Activated CD4-positive, alpha-beta memory T cell treated with anti-CD3 and anti-CD28 coated beads for 36 hours (primary cell): Measurements from ENCODE around the gene ZNF256. TPM values are rescaled to one million over a fixed set of nuclear protein-coding genes. Genes with fewer than 3 reads are reported as not detected.

Experiments
- CTCF ChIA-PET: fragments of 350-600 bp; sonication (Branson Sonifier 250); formaldehyde crosslinking; loops from one replicate; lab custom pipeline; 2021; ENCODE audit warnings: antibody characterized with exemption, inconsistent platforms; lab: Charles Lee
- POLR2A ChIA-PET: fragments of 350-600 bp; sonication (Branson Sonifier 250); formaldehyde crosslinking; loops from one replicate; lab custom pipeline; 2021; ENCODE audit warnings: antibody characterized with exemption; lab: Charles Lee
- DNase-seq: peaks from one replicate; pipeline ENCODE4 v3.0.0-alpha.2; 2020
- H3K27ac Mint-ChIP-seq: one replicate; pipeline ENCODE4 v1.8.0; 2021; ENCODE audit warnings: mixed read lengths
- H3K27me3 Mint-ChIP-seq: one replicate; pipeline ENCODE4 v1.8.0; 2021; ENCODE audit warnings: mixed read lengths
- H3K36me3 Mint-ChIP-seq: one replicate; pipeline ENCODE4 v1.8.0; 2021; ENCODE audit warnings: mixed read lengths
- H3K4me1 Mint-ChIP-seq: one replicate; pipeline ENCODE4 v1.8.0; 2021; ENCODE audit warnings: low read depth, mixed read lengths
- H3K4me3 Mint-ChIP-seq: one replicate; pipeline ENCODE4 v1.8.0; 2021; ENCODE audit warnings: mild to moderate bottlenecking, mixed read lengths
- H3K9me3 Mint-ChIP-seq: one replicate; pipeline ENCODE4 v1.8.0; 2021; ENCODE audit warnings: mixed read lengths
- intact Hi-C: fragments of 100-400 bp; cut with micrococcal nuclease; formaldehyde crosslinking; loops from one replicate; pipeline ENCODE4 v1.15.1; 2023
- total RNA-seq, 2 experiments: library from RNA; stranded (reverse); gene quantifications; one replicate each; pipeline ENCODE4 v1.2.3, GENCODE V29; 2021

ZNF256 gene
- total RNA-seq: 1 to 10 TPM; 3.9 TPM

DNA sequence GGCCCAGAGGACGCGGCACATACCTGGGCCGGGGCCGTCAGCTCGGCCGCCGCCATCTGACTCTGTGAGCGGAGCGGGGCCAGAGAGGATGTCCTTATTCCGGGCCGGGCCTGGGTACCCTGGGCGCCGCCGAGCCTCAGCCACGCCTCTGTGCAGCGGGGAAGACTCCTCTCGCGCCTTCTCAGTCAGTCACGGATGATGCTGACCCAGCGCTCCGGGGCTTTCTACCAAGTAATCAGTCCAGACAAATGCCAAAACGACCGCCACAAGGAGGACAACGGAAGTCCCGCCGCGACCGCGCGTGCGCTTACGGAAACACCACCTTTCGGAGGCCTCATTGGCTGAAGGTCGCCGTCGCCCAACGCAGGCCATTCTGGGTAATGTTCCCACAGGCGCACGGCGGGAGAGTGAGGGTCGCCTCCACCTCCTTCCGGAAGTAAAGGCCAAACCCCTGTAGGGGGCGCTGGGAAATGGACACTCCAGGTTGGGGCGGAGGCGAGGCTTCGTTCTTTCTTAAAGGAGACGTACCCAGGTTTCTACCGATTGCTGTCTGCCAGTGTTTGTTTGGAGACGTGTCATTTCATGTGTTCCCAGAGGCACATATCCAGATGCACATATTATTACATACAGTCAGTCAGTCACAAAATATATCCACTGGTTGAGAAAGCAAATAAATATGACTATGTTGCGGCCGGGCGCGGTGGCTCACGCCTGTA, at the start of gene ZNF256:
TSS of gene ZNF256 (minus strand) at position 288 of the 716 bp plus-strand sequence. CDS start at position 56, 232 bp downstream.
- ChIA-PET CTCF (no interaction called here), POLR2A (no interaction called here)
- peaks cover 52% of the 10 kb centered on the region for H3K9me3 Mint-ChIP-seq
- peak within 1 kb of the TSS; percentile 82 for H3K27ac Mint-ChIP-seq
- peak within 1 kb of the TSS; percentile 94 for H3K4me3 Mint-ChIP-seq
- intact Hi-C loops: loop anchor here (1.0 kb wide), 2 partner anchors 31 to 203 kb away; partner anchors contain the start of genes ZNF329 and ZNF417
- H3K4me1 Mint-ChIP-seq: peaks cover 16% of the 10 kb centered on the region
- no peaks in the 10 kb centered on the region for H3K27me3 Mint-ChIP-seq
- DNase-seq: peak; percentile 94
- peaks cover 45% of the 10 kb centered on the region for H3K36me3 Mint-ChIP-seq

DNA sequence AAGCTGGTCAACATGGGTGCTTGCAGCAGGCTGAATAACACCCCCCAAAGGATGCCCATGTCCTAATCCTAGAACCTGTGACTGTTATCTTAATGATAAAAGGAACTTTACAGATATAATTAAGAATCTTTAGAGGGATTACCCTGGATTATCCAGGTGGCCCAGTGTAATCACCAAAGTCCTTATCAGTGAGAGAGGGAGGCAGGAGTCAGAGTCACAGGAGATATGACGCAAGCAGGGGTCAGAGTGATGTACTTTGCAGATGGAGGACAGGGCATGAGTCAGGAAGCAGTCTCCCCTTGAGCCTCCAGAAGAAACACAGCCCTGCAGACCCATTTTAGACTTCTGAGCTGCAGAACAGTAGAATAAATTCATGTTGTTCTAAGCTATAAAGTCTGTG, 45.3 kb upstream of the ZNF256 start:
- H3K9me3 Mint-ChIP-seq: peaks cover 77% of the 10 kb centered on the region
- no peak overlapping the region for H3K27ac Mint-ChIP-seq
- H3K27me3 Mint-ChIP-seq: no peaks in the 10 kb centered on the region
- no peaks in the 10 kb centered on the region for H3K4me1 Mint-ChIP-seq
- no peak overlapping the region for H3K4me3 Mint-ChIP-seq
- peaks cover 82% of the 10 kb centered on the region for H3K36me3 Mint-ChIP-seq
- DNase-seq: no peak
- intact Hi-C loops: no loop called here
- CTCF ChIA-PET: no interaction called here
- POLR2A ChIA-PET: no interaction called here

DNA sequence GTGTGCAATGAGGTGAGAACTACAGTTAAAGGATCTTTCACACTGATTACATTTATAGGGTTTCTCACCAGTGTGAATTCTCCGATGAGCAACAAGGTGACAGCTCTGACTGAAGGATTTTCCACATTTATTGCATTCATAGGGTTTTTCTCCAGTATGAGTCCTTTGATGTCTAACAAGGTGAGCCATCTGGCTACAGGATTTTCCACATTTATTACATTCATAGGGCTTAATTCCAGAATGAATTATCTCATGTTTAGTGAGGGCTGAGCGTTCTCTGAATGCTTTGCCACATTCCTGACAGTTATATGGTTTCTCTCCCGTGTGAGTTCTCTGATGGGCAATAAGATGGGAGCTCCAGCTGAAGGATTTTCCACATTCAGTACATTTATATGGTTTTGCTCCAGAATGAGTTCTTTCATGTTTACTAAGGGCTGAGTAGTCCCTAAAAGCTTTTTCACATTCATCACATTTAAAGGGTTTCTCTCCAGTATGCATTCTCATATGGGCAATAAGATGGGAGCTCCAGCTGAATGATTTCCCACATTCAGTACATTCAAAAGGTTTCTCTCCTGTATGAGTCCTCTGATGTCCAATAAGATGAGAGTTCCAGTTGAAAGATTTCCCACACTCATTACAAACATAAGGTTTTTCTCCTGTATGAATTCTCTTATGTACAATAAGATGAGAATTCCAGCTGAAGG, 31.2 kb upstream of the ZNF256 start:
- Mint-ChIP-seq H3K27me3 (no peaks in the 10 kb centered on the region), H3K36me3 (peaks cover 90% of the 10 kb centered on the region), H3K9me3 (peaks cover 95% of the 10 kb centered on the region), H3K27ac (no peak overlapping the region), H3K4me1 (no peaks in the 10 kb centered on the region), H3K4me3 (no peak overlapping the region)
- ChIA-PET CTCF (interaction anchor here (0.7 kb wide), 1 partner anchor 81 kb away, joined by 3 read pairs; no protein-coding TSS in a partner anchor), POLR2A (no interaction called here)
- intact Hi-C loops: no loop called here
- no peak for DNase-seq

DNA sequence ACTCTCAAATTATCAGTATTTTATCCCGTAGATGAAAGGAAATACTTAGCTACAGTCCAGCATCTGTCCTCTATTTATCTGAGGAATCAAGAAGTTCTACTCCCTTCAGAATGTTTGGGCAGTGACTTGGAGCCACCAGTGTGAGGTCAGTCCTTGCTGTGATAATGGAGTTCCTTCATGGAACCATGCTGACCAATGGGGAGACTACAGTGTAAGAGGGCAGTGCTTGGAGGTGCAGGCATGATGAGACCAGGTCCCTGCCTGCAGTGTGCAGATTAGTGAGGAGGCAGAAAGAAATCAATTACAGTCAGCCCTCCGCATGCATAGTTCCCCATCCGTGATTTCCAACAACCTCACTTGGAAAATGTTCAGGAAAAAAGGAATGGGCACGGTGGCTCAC, 26.9 kb upstream of the ZNF256 start, which contains the start of gene C19orf18:
TSS of gene C19orf18 (minus strand) at position 101 of the 400 bp plus-strand sequence. CDS start 102 bp downstream, outside the sequence.
- CTCF ChIA-PET: no interaction called here
- Mint-ChIP-seq H3K9me3 (peaks cover 85% of the 10 kb centered on the region), H3K4me3 (no peak within 1 kb of the TSS), H3K4me1 (no peaks in the 10 kb centered on the region), H3K27me3 (no peaks in the 10 kb centered on the region), H3K36me3 (peaks cover 75% of the 10 kb centered on the region), H3K27ac (no peak within 1 kb of the TSS)
- DNase-seq: no peak
- POLR2A ChIA-PET: no interaction called here
- intact Hi-C loops: no loop called here

DNA sequence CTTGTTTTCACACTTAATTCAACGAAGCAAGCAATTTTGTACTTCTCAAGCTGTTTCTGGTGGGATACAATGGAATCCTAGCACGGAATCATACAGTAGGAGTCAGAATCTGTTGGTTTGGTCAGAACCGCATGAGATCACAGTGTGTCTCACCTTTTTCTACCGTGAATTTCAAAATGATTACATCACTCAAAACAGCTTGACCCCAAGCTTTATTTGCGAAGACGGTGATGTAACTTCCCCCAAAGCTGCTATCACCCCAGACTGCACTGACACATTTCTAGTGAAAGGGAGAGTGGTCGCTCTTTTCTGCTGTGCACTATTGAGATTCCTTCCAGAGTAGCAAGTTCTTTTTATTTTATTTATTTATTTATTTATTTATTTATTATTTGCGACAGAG, 17.3 kb upstream of the ZNF256 start:
- ChIA-PET POLR2A (no interaction called here), CTCF (no interaction called here)
- H3K4me3 Mint-ChIP-seq: no peak overlapping the region
- H3K9me3 Mint-ChIP-seq: peaks cover 49% of the 10 kb centered on the region
- peaks cover 30% of the 10 kb centered on the region for H3K36me3 Mint-ChIP-seq
- H3K4me1 Mint-ChIP-seq: no peaks in the 10 kb centered on the region
- no peak overlapping the region for H3K27ac Mint-ChIP-seq
- H3K27me3 Mint-ChIP-seq: no peaks in the 10 kb centered on the region
- no peak for DNase-seq
- intact Hi-C loops: no loop called here

DNA sequence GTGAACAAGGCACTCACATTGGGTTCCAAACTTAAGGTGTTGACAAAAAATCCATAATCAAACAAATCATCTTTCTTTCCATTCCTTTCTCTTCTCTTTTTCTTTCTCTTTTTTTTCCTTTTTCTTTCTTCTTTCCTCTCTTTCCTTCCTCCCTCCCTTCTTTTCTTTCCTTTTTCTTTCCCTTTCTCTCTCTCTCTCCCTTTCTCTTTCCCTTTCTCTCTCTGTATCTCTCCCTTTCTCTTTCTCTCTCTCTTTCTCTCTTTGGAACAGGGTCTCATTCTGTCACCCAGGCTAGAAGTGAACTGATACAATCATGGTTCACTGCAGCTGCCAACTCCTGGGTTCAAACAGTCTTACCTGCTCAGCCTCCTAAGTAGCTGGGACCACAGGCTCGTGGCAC, 14.3 kb upstream of the ZNF256 start:
- Mint-ChIP-seq H3K36me3 (peaks cover 29% of the 10 kb centered on the region), H3K27me3 (no peaks in the 10 kb centered on the region), H3K4me1 (no peaks in the 10 kb centered on the region), H3K27ac (no peak overlapping the region), H3K4me3 (no peak overlapping the region), H3K9me3 (peaks cover 47% of the 10 kb centered on the region)
- POLR2A ChIA-PET: no interaction called here
- no peak for DNase-seq
- CTCF ChIA-PET: interaction anchor here (0.6 kb wide), 1 partner anchor 217 kb away, joined by 3 read pairs; no protein-coding TSS in a partner anchor
- intact Hi-C loops: no loop called here

DNA sequence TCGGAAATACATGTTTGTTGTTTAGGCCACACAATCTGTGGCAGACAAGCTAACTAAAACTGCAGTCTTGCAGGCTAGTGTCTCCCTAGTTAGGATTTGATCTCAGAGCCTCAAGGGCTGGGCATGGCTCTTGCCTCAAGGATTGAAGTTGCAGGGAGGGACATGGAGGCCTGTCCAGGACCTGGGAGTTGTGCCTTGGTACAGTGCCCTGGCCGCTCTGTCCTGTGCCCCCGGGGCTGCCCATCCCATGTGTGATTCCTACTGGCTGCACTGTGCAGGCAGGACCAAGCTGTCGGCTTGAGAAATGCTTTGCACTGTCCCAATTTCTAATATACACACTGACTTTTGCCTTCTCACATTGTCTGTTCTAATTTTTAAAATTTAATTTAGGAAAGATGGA, 7.5 kb upstream of the ZNF256 start:
- ChIA-PET POLR2A (no interaction called here), CTCF (no interaction called here)
- Mint-ChIP-seq H3K27me3 (peaks cover 2% of the 10 kb centered on the region), H3K9me3 (peaks cover 46% of the 10 kb centered on the region), H3K4me1 (no peaks in the 10 kb centered on the region), H3K4me3 (no peak overlapping the region), H3K27ac (no peak overlapping the region), H3K36me3 (peaks cover 37% of the 10 kb centered on the region)
- intact Hi-C loops: no loop called here
- no peak for DNase-seq

DNA sequence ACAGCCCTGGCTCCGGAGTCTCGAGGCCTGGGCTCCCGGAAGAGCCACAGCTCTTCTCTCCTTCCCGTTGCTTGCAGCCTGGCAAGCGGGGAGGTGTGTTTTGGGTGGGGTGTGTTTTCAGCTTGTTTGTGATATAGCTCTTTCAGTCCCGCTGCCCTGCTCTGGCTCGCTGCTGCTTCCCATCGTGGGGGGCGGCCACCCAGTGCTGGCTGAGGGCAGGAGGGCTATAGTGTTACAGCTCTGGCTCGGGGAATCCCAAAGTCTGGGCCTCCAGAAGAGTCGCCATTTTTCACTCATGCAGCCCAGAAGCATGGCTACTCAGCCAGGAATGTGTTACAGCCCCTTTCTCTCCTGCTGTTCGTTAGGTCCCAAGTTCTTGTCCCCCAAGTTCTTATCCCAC, 2.2 kb upstream of the ZNF256 start:
- H3K27me3 Mint-ChIP-seq: peaks cover 2% of the 10 kb centered on the region
- H3K9me3 Mint-ChIP-seq: peaks cover 45% of the 10 kb centered on the region
- no peak for DNase-seq
- intact Hi-C loops: no loop called here
- no peak overlapping the region for H3K27ac Mint-ChIP-seq
- no peak overlapping the region for H3K4me3 Mint-ChIP-seq
- POLR2A ChIA-PET: no interaction called here
- H3K4me1 Mint-ChIP-seq: peaks cover 16% of the 10 kb centered on the region
- H3K36me3 Mint-ChIP-seq: peaks cover 37% of the 10 kb centered on the region
- CTCF ChIA-PET: no interaction called here

DNA sequence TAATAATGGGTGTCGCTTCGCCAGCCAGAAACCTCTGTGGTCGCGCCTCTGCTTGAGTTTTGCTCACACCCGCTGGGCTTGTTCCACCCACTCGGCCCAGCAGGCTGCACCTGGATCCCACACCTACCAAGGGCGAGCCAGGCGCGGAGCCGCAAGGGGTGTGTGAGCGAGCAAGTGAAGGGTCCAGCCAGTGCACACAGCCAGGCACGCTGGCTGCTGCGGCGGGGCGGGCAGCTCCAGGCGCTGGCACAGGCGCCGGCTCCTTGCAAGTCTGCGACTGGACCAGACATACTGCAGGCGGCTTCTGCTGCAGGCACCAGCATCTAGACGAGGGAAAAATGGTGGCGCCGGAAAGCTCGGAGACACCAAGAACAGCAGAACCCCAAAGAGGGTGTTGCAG, 1.8 kb upstream of the ZNF256 start:
- Mint-ChIP-seq H3K4me1 (peaks cover 16% of the 10 kb centered on the region), H3K27ac (no peak overlapping the region), H3K36me3 (peaks cover 38% of the 10 kb centered on the region), H3K9me3 (peaks cover 45% of the 10 kb centered on the region), H3K4me3 (no peak overlapping the region), H3K27me3 (no peaks in the 10 kb centered on the region)
- no peak for DNase-seq
- intact Hi-C loops: no loop called here
- POLR2A ChIA-PET: no interaction called here
- CTCF ChIA-PET: no interaction called here

DNA sequence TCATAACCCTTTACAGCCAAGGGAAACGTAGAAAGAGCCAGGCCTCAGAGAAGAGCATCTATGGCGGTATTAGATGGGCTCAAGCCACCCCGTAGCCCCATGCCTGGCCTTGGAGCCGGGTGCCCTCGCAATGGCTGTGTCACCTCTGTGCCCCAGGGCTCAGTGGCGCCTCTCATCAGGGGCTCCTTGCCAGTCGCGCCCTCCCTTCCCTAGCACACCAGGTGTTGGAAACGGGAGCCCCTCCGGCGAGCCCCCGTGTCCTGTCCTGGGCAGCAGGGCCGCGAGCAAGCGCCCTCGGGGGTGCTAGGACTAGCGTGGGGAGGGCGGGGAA, 453 bp downstream of the ZNF256 start:
- H3K36me3 Mint-ChIP-seq: peaks cover 50% of the 10 kb centered on the region
- CTCF ChIA-PET: no interaction called here
- peaks cover 16% of the 10 kb centered on the region for H3K4me1 Mint-ChIP-seq
- no peaks in the 10 kb centered on the region for H3K27me3 Mint-ChIP-seq
- intact Hi-C loops: loop anchor here (1.0 kb wide), 2 partner anchors 31 to 203 kb away; partner anchors contain the start of genes ZNF329 and ZNF417
- POLR2A ChIA-PET: no interaction called here
- H3K9me3 Mint-ChIP-seq: peaks cover 58% of the 10 kb centered on the region
- H3K4me3 Mint-ChIP-seq: peak overlapping the region; percentile 94
- DNase-seq: no peak
- H3K27ac Mint-ChIP-seq: no peak overlapping the region

DNA sequence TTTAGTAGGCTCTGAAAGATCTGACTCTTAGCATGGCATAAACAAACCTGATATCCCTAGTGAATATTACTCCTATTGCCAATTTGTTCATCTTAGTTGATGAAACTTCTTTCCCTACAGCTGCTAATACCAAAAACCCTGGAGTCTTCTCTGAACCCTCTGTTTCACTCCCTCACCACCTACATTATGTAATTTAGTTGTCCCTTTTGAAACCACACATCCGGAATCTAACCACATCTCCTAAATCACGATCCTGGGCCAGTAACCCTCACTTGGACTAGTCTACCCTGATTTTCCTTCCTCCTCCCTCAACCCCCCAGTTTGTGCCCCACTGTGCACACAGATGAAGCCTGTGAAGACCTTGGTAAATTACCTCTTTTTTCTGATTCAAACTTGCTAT, 1.2 kb downstream of the ZNF256 start:
- peak overlapping the region; percentile 94 for H3K4me3 Mint-ChIP-seq
- H3K27me3 Mint-ChIP-seq: no peaks in the 10 kb centered on the region
- no peak for DNase-seq
- CTCF ChIA-PET: no interaction called here
- peaks cover 61% of the 10 kb centered on the region for H3K9me3 Mint-ChIP-seq
- intact Hi-C loops: no loop called here
- POLR2A ChIA-PET: interaction anchor here (0.6 kb wide), 1 partner anchor 185 kb away, joined by 3 read pairs; no protein-coding TSS in a partner anchor
- H3K36me3 Mint-ChIP-seq: peaks cover 57% of the 10 kb centered on the region
- H3K4me1 Mint-ChIP-seq: peaks cover 16% of the 10 kb centered on the region
- H3K27ac Mint-ChIP-seq: no peak overlapping the region

DNA sequence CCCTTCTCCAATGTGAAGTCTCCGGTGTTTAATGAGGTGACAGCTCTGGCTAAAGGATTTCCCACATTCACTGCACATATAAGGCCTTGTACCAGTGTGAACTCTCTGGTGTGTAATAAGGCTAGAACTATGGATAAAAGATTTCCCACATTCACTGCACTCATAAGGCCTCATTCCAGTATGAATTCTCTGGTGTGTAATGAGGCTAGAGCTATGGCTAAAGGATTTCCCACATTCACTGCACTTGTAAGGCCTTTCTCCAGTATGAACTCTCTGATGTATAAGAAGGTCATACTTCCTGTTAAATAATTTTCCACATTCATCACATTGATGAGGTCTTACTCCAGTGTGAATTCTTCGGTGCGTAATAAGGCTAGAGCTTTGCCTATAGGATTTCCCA, 5.9 kb downstream of the ZNF256 start:
- intact Hi-C loops: no loop called here
- DNase-seq: no peak
- ChIA-PET POLR2A (no interaction called here), CTCF (no interaction called here)
- H3K27ac Mint-ChIP-seq: no peak overlapping the region
- H3K4me1 Mint-ChIP-seq: peaks cover 9% of the 10 kb centered on the region
- H3K9me3 Mint-ChIP-seq: peaks cover 83% of the 10 kb centered on the region
- no peaks in the 10 kb centered on the region for H3K27me3 Mint-ChIP-seq
- H3K4me3 Mint-ChIP-seq: no peak overlapping the region
- peaks cover 83% of the 10 kb centered on the region for H3K36me3 Mint-ChIP-seq
